ENCODE measurements around the gene PLEKHH2. TPM values are rescaled to one million over a fixed set of nuclear protein-coding genes. Genes with fewer than 3 reads are reported as not detected.

Gene PLEKHH2
- polyA plus RNA-seq, 1 experiment, result 2.2 TPM

- H3K4me3 ChIP-seq (ENCODE audit: low read depth, low read length), result no peak overlapping the region
- TF ChIP-seq, protein P1, sequence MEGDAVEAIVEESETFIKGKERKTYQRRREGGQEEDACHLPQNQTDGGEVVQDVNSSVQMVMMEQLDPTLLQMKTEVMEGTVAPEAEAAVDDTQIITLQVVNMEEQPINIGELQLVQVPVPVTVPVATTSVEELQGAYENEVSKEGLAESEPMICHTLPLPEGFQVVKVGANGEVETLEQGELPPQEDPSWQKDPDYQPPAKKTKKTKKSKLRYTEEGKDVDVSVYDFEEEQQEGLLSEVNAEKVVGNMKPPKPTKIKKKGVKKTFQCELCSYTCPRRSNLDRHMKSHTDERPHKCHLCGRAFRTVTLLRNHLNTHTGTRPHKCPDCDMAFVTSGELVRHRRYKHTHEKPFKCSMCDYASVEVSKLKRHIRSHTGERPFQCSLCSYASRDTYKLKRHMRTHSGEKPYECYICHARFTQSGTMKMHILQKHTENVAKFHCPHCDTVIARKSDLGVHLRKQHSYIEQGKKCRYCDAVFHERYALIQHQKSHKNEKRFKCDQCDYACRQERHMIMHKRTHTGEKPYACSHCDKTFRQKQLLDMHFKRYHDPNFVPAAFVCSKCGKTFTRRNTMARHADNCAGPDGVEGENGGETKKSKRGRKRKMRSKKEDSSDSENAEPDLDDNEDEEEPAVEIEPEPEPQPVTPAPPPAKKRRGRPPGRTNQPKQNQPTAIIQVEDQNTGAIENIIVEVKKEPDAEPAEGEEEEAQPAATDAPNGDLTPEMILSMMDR (IDR thresholded peaks at IDR 0.05; ENCODE audit: insufficient read depth, low read depth, low read length), result no peak
- POLR2A ChIA-PET, result no interaction called here
- no peaks in the 10 kb centered on the region for H3K27me3 ChIP-seq (ENCODE audit: control insufficient read depth, insufficient read depth, low read length)
- H3K36me3 ChIP-seq (ENCODE audit: control insufficient read depth, insufficient read depth, low read length), result no peaks in the 10 kb centered on the region
- DNase-seq (ENCODE audit: low read depth), result peak; percentile 48
- CTCF ChIA-PET, result interaction anchor here (0.6 kb wide), 1 partner anchor 25 kb away, joined by 3 read pairs; no protein-coding TSS in a partner anchor
These were observed 70.4 kb downstream of the PLEKHH2 start for GRCh38 chr2:43707255-43708015.

GRCh38 chr2:43708178-43708577 is 71.1 kb downstream of the PLEKHH2 start:
- Histone ChIP-seq H3K36me3 (ENCODE audit: control insufficient read depth, insufficient read depth, low read length) (no peaks in the 10 kb centered on the region), H3K4me3 (ENCODE audit: low read depth, low read length) (no peak overlapping the region), H3K27me3 (ENCODE audit: control insufficient read depth, insufficient read depth, low read length) (no peaks in the 10 kb centered on the region)
- TF ChIP-seq, protein P1 (IDR thresholded peaks at IDR 0.05; ENCODE audit: insufficient read depth, low read depth, low read length), result no peak
- ChIA-PET POLR2A (no interaction called here), CTCF (interaction anchor here (0.6 kb wide), 1 partner anchor 24 kb away, joined by 3 read pairs; no protein-coding TSS in a partner anchor)
- no peak for DNase-seq (ENCODE audit: low read depth)

DNA sequence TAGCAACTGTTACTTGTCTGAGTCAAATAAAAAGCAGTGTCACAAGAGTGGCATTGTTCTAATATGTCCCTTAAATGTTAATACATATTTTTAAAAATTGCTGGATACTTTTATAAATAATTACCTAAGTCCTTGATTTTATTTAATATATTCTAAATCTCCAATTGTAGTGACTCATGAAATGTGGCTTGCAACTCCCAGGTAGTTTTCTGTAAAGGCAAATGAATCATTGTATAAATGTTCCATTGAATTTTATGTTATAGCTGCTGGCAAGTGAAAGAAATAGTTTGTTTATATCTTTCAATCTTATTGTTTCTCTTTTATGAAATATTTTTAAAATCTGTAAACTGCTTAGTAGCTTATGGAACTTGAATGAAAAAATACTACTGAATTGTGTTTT is 71.8 kb downstream of the PLEKHH2 start:
- POLR2A ChIA-PET, result no interaction called here
- TF ChIP-seq, protein P1 (IDR thresholded peaks at IDR 0.05; ENCODE audit: insufficient read depth, low read depth, low read length), result no peak
- H3K36me3 ChIP-seq (ENCODE audit: control insufficient read depth, insufficient read depth, low read length), result no peaks in the 10 kb centered on the region
- no peaks in the 10 kb centered on the region for H3K27me3 ChIP-seq (ENCODE audit: control insufficient read depth, insufficient read depth, low read length)
- CTCF ChIA-PET, result interaction anchor here (0.7 kb wide), 1 partner anchor 15 kb away, joined by 3 read pairs; no protein-coding TSS in a partner anchor
- DNase-seq (ENCODE audit: low read depth), result no peak
- no peak overlapping the region for H3K4me3 ChIP-seq (ENCODE audit: low read depth, low read length)

GRCh38 chr2:43710866-43711265 is 73.8 kb downstream of the PLEKHH2 start:
- no peaks in the 10 kb centered on the region for H3K36me3 ChIP-seq (ENCODE audit: control insufficient read depth, insufficient read depth, low read length)
- H3K4me3 ChIP-seq (ENCODE audit: low read depth, low read length), result no peak overlapping the region
- no peak for DNase-seq (ENCODE audit: low read depth)
- H3K27me3 ChIP-seq (ENCODE audit: control insufficient read depth, insufficient read depth, low read length), result no peaks in the 10 kb centered on the region
- POLR2A ChIA-PET, result no interaction called here
- CTCF ChIA-PET, result no interaction called here
- TF ChIP-seq, protein P1 (IDR thresholded peaks at IDR 0.05; ENCODE audit: insufficient read depth, low read depth, low read length), result no peak

- Histone ChIP-seq H3K27me3 (ENCODE audit: control insufficient read depth, insufficient read depth, low read length) (peaks cover 1% of the 10 kb centered on the region; the same call in 1 of the 2 replicates), H3K4me3 (ENCODE audit: low read depth, low read length) (no peak overlapping the region), H3K36me3 (ENCODE audit: control insufficient read depth, insufficient read depth, low read length) (no peaks in the 10 kb centered on the region)
- TF ChIP-seq, protein P1 (IDR thresholded peaks at IDR 0.05; ENCODE audit: insufficient read depth, low read depth, low read length), result no peak
- CTCF ChIA-PET, result interaction anchor here (0.6 to 1.0 kb wide), 2 partner anchors 17 to 101 kb away, joined by 3 to 4 read pairs; no protein-coding TSS in a partner anchor
- peak; percentile 69 for DNase-seq (ENCODE audit: low read depth)
- POLR2A ChIA-PET, result no interaction called here
These were observed 77.1 kb downstream of the PLEKHH2 start for GRCh38 chr2:43714164-43714563.
